KMS-11 (cell line): ENCODE data around the gene VASH1.

Experiments used
- H2AFZ ChIP-seq: fragments of 200-600 bp; sonication (generic); 2 replicates; pipeline ENCODE4 v1.6.1; 2016; ENCODE audit warnings: antibody characterized with exemption, mixed run types, low read depth
- H3K27ac ChIP-seq: fragments of 200-600 bp; sonication (generic); 2 replicates; pipeline ENCODE4 v1.6.1; 2016; ENCODE audit warnings: mild to moderate bottlenecking, mixed run types
- H3K27me3 ChIP-seq: fragments of 200-600 bp; sonication (generic); 2 replicates; pipeline ENCODE4 v1.6.1; 2017; ENCODE audit warnings: mild to moderate bottlenecking, low read depth, mixed run types, moderate library complexity; ENCODE audit not compliant: insufficient read depth
- H3K36me3 ChIP-seq: fragments of 200-600 bp; sonication (generic); 2 replicates; pipeline ENCODE4 v1.6.1; 2017; ENCODE audit warnings: mild to moderate bottlenecking, mixed run types; ENCODE audit not compliant: insufficient read depth
- H3K4me1 ChIP-seq: fragments of 200-600 bp; sonication (generic); 2 replicates; pipeline ENCODE4 v1.6.1; 2016; ENCODE audit warnings: mild to moderate bottlenecking, low read depth, mixed run types; ENCODE audit not compliant: poor library complexity, severe bottlenecking
- H3K4me2 ChIP-seq: fragments of 200-600 bp; sonication (generic); 2 replicates; pipeline ENCODE4 v1.7.0; 2016; ENCODE audit warnings: mild to moderate bottlenecking, mixed run types
- H3K4me3 ChIP-seq: fragments of 200-600 bp; sonication (generic); IDR thresholded peaks from 2 replicates; pipeline ENCODE4 v1.6.1; 2017; ENCODE audit warnings: low read depth, low read length, mixed read lengths; ENCODE audit not compliant: insufficient read depth
- H3K79me2 ChIP-seq: fragments of 200-600 bp; sonication (generic); 2 replicates; pipeline ENCODE4 v1.6.1; 2016; ENCODE audit warnings: low read depth, mixed run types; ENCODE audit not compliant: insufficient read depth
- H3K9ac ChIP-seq: fragments of 200-600 bp; sonication (generic); 2 replicates; pipeline ENCODE4 v1.6.1; 2016; ENCODE audit warnings: mild to moderate bottlenecking, mixed run types
- H4K20me1 ChIP-seq: fragments of 200-600 bp; sonication (generic); 2 replicates; pipeline ENCODE4 v1.6.1; 2016; ENCODE audit warnings: mild to moderate bottlenecking, mixed run types; ENCODE audit not compliant: insufficient read depth
- CTCF ChIP-seq: fragments of 200-600 bp; sonication (generic); conservative IDR thresholded peaks from 2 replicates; pipeline ENCODE4 v1.6.1; 2017; ENCODE audit warnings: low read depth, mild to moderate bottlenecking, antibody characterized with exemption, low read length, moderate library complexity, mixed read lengths

The VASH1 gene

DNA sequence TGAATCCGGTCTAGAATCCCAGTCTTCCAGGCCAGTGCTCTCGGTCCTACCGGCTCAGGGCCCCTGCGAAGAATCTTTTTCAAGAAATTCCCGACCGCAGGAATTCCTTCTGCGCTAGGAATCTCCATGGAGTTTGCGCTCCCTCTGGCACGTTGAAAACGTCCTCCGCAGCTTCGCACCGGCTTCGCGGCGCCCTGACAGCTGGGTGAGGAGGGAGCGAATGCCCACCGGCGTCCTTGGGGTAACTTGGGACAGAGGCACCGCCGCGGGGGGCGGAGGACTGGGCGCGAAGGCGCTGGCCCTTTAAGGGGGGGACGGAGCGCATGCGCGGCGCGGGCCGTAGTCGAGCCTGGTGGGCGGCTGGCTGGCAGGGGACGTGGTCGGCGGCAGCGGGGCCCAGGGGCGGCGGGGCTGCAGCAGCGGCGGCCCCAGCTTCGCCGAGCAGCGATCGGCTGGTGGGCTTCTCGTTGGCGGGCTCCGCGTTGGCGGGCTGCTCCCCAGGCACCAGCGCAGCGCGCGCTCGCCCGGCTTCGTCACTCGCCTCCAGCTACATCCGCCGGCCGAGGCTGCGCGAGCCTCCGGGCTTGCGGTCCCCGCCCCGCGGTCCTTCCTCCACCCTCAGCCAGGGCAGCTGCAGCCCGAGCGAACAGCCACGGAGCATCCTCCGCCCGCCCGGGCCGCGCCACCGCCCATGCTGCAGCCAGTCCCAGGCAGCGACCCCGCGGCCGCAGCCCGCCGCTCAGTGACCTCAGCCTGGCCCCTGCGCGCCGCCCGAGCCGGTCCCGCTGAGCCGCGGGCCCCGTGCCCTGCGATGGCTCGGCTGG is at the start of gene VASH1:
Gene VASH1 (plus strand): TSS at position 333 of the 824 bp plus-strand sequence. CDS start 1,354 bp downstream, outside the sequence.
- TF ChIP-seq CTCF, result no peak
- H3K79me2 ChIP-seq, result no peaks in the 10 kb centered on the region
- H3K27ac ChIP-seq, result no peak within 1 kb of the TSS
- no peaks in the 10 kb centered on the region for H4K20me1 ChIP-seq
- no peak within 1 kb of the TSS for H3K4me3 ChIP-seq
- H3K27me3 ChIP-seq, result no peaks in the 10 kb centered on the region; the same call in 1 of the 2 replicates
- no peaks in the 10 kb centered on the region for H3K36me3 ChIP-seq
- H3K9ac ChIP-seq, result no peak within 1 kb of the TSS
- H3K4me1 ChIP-seq, result no peaks in the 10 kb centered on the region
- H3K4me2 ChIP-seq, result peak within 1 kb of the TSS; percentile 57
- peak within 1 kb of the TSS; percentile 76 for H2AFZ ChIP-seq

- H4K20me1 ChIP-seq, result no peaks in the 10 kb centered on the region
- no peaks in the 10 kb centered on the region for H3K4me1 ChIP-seq
- no peak overlapping the region for H3K27ac ChIP-seq
- H3K36me3 ChIP-seq, result no peaks in the 10 kb centered on the region
- no peak overlapping the region for H3K4me3 ChIP-seq
- H2AFZ ChIP-seq, result no peak overlapping the region
- no peak for TF ChIP-seq CTCF
- no peaks in the 10 kb centered on the region for H3K79me2 ChIP-seq
- no peaks in the 10 kb centered on the region for H3K27me3 ChIP-seq
- no peak overlapping the region for H3K4me2 ChIP-seq
- H3K9ac ChIP-seq, result no peak overlapping the region
Observed at GRCh38 chr14:76713121-76713520, 48.1 kb upstream of the VASH1 start.

- no peak overlapping the region for H3K4me2 ChIP-seq
- no peak overlapping the region for H3K4me3 ChIP-seq
- no peaks in the 10 kb centered on the region for H3K36me3 ChIP-seq
- H3K27ac ChIP-seq, result no peak overlapping the region
- H4K20me1 ChIP-seq, result no peaks in the 10 kb centered on the region
- TF ChIP-seq CTCF, result no peak
- no peaks in the 10 kb centered on the region for H3K27me3 ChIP-seq
- H2AFZ ChIP-seq, result no peak overlapping the region
- no peak overlapping the region for H3K9ac ChIP-seq
- no peaks in the 10 kb centered on the region for H3K4me1 ChIP-seq
- no peaks in the 10 kb centered on the region for H3K79me2 ChIP-seq
Observed at GRCh38 chr14:76714470-76714869, 46.8 kb upstream of the VASH1 start.

DNA sequence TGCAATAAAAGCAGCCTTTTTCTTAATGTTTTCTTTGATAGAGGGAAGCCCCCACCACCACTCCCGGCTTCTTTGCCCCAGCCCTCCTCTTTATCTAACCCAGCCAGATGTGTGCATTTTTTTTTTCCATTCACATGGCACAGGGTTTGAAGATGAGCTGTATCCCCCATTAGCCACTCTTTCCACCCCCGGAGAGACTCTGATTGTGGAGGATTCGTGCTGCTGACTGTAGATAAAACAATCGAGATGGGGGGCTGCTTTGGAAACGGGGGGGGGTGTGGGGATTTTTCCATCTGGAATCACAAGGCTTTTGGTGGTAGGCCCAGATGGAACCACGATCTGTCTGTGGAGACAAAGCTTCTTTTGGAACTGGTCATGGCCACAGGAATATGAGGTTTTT is 46.2 kb upstream of the VASH1 start:
- H3K9ac ChIP-seq, result no peak overlapping the region
- H3K4me1 ChIP-seq, result no peaks in the 10 kb centered on the region
- TF ChIP-seq CTCF, result no peak
- no peaks in the 10 kb centered on the region for H3K36me3 ChIP-seq
- H2AFZ ChIP-seq, result no peak overlapping the region
- H4K20me1 ChIP-seq, result no peaks in the 10 kb centered on the region
- no peaks in the 10 kb centered on the region for H3K27me3 ChIP-seq
- H3K4me2 ChIP-seq, result no peak overlapping the region
- no peak overlapping the region for H3K27ac ChIP-seq
- H3K4me3 ChIP-seq, result no peak overlapping the region
- H3K79me2 ChIP-seq, result no peaks in the 10 kb centered on the region
